HepG2 (cell line): Measurements from ENCODE around the gene BMF. TPM values are rescaled to one million over a fixed set of nuclear protein-coding genes. Genes with fewer than 3 reads are reported as not detected.

ENCODE experiments used
- GMEB2 ChIP-seq: IDR thresholded peaks from 2 replicates; pipeline ENCODE4 v1.6.1; 2016; ENCODE audit warnings: missing biosample characterization, missing genetic modification reagents, low read depth
- IKZF4 ChIP-seq: sonication (generic); formaldehyde crosslinking; IDR thresholded peaks from 2 replicates; pipeline ENCODE4 v1.5.1; 2020; ENCODE audit warnings: borderline replicate concordance, mild to moderate bottlenecking, low read depth, missing genetic modification reagents; ENCODE audit errors: not compliant biosample characterization
- IRF2 ChIP-seq: IDR thresholded peaks from 2 replicates; pipeline ENCODE4 v1.6.1; 2018; ENCODE audit warnings: missing genetic modification reagents, missing compliant biosample characterization
- MEIS1 ChIP-seq: sonication (generic); formaldehyde crosslinking; IDR thresholded peaks from 2 replicates; pipeline ENCODE4 v1.9.0; 2021; ENCODE audit warnings: mild to moderate bottlenecking, missing genetic modification reagents, moderate library complexity, borderline replicate concordance
- NFKBIZ ChIP-seq: IDR thresholded peaks from 2 replicates; pipeline ENCODE4 v1.6.1; 2018; ENCODE audit warnings: missing genetic modification reagents, missing compliant biosample characterization
- SKIL ChIP-seq: sonication (generic); formaldehyde crosslinking; IDR thresholded peaks from 2 replicates; pipeline ENCODE4 v1.8.0; 2022; ENCODE audit warnings: missing genetic modification reagents, mild to moderate bottlenecking, moderate library complexity, borderline replicate concordance
- SNAI1 ChIP-seq: sonication (generic); formaldehyde crosslinking; IDR thresholded peaks from 2 replicates; pipeline ENCODE4 v1.5.0; 2020; ENCODE audit warnings: mild to moderate bottlenecking, missing genetic modification reagents, borderline replicate concordance
- ZFX ChIP-seq: sonication (generic); formaldehyde crosslinking; IDR thresholded peaks from 2 replicates; pipeline ENCODE4 v1.4.0; 2020; ENCODE audit warnings: mild to moderate bottlenecking, low read depth, missing genetic modification reagents, moderate library complexity
- ZMYM4 ChIP-seq: sonication (generic); formaldehyde crosslinking; IDR thresholded peaks from 2 replicates; pipeline ENCODE4 v1.8.1; 2023; ENCODE audit warnings: mild to moderate bottlenecking, missing genetic modification reagents
- ZNF225 ChIP-seq: sonication (generic); formaldehyde crosslinking; IDR thresholded peaks from 2 replicates; pipeline ENCODE4 v1.4.0; 2020; ENCODE audit warnings: mild to moderate bottlenecking, missing genetic modification reagents
- ZNF740 ChIP-seq: sonication (generic); formaldehyde crosslinking; IDR thresholded peaks from 2 replicates; pipeline ENCODE4 v1.4.0; 2020; ENCODE audit warnings: missing genetic modification reagents
- ZNF800 ChIP-seq: sonication (generic); formaldehyde crosslinking; IDR thresholded peaks from 2 replicates; pipeline ENCODE4 v1.4.0; 2020; ENCODE audit warnings: missing genetic modification reagents
- ZNF850 ChIP-seq: sonication (generic); formaldehyde crosslinking; conservative IDR thresholded peaks from 2 replicates; pipeline ENCODE4 v1.9.0; 2021; ENCODE audit warnings: mild to moderate bottlenecking, missing genetic modification reagents
- ZSCAN22 ChIP-seq: sonication (generic); formaldehyde crosslinking; IDR thresholded peaks from 2 replicates; pipeline ENCODE4 v1.4.0; 2020; ENCODE audit warnings: mild to moderate bottlenecking, missing genetic modification reagents
- polyA plus RNA-seq, 8 experiments: library from polyadenylated mRNA; depleted of rRNA in 3 of 8; stranded (reverse) in 7 of 8; unstranded in 1 of 8; fragments of >200 nt; fragmentation: Illumina TruSeq in 4 of 8; extraction: Trizol in 4 of 8; gene quantifications; 2 replicates each; pipeline versions ENCODE4 v1.2.1 to v1.2.3, GENCODE V29; 2011 to 2016; ENCODE audit warnings: low read depth in 4 of 8, missing spikeins in 1 of 8, mixed read lengths in 1 of 8; ENCODE audit not compliant: insufficient read depth in 1 of 8
- total RNA-seq, 5 experiments: library from RNA; depleted of rRNA; stranded (reverse); fragments of >200 nt; fragmentation: Illumina TruSeq; extraction: Trizol; gene quantifications; 2 replicates each; pipeline ENCODE4 v1.2.3, GENCODE V29; 2016; ENCODE audit warnings: low read depth in 1 of 5
- TF ChIP-seq, protein P1 (sequence below): sonication (generic); formaldehyde crosslinking; IDR thresholded peaks from 2 replicates; pipeline ENCODE4; 2020; ENCODE audit warnings: missing genetic modification reagents, mild to moderate bottlenecking, borderline replicate concordance
- TF ChIP-seq, protein P2 (sequence below): sonication (generic); formaldehyde crosslinking; IDR thresholded peaks from 2 replicates; pipeline ENCODE4 v1.5.0; 2020; ENCODE audit warnings: mild to moderate bottlenecking, missing genetic modification reagents, moderate library complexity
- TF ChIP-seq, protein P3 (sequence below): IDR thresholded peaks from 2 replicates; pipeline ENCODE4 v1.6.1; 2016; ENCODE audit warnings: missing compliant biosample characterization, missing genetic modification reagents, borderline replicate concordance

Gene BMF
- total and polyA plus RNA-seq, 2 of the 13 experiments (the other 11 are each of a cell fraction or from before 2014, with no cell fraction given): 8.7 to 15.9 TPM

GRCh38 chr15:40115670-40116093 is 7.0 kb upstream of the BMF start (continued):
- TF ChIP-seq ZMYM4 (CRISPR knock-in tag) (no peak), ZSCAN22 (CRISPR knock-in tag) (no peak), ZNF740 (no peak), IKZF4 (CRISPR knock-in tag) (no peak), MEIS1 (CRISPR knock-in tag) (no peak), IRF2 (peak; percentile 80; the same call in 1 of the 2 replicates), ZNF225 (CRISPR knock-in tag) (no peak), NFKBIZ (CRISPR knock-in tag) (no peak), ZFX (CRISPR knock-in tag) (peak; percentile 50), GMEB2 (CRISPR knock-in tag) (no peak), ZNF800 (CRISPR knock-in tag) (no peak), SNAI1 (CRISPR knock-in tag) (no peak), SKIL (CRISPR knock-in tag) (no peak), ZNF850 (CRISPR knock-in tag) (no peak)
- TF ChIP-seq, protein P1, sequence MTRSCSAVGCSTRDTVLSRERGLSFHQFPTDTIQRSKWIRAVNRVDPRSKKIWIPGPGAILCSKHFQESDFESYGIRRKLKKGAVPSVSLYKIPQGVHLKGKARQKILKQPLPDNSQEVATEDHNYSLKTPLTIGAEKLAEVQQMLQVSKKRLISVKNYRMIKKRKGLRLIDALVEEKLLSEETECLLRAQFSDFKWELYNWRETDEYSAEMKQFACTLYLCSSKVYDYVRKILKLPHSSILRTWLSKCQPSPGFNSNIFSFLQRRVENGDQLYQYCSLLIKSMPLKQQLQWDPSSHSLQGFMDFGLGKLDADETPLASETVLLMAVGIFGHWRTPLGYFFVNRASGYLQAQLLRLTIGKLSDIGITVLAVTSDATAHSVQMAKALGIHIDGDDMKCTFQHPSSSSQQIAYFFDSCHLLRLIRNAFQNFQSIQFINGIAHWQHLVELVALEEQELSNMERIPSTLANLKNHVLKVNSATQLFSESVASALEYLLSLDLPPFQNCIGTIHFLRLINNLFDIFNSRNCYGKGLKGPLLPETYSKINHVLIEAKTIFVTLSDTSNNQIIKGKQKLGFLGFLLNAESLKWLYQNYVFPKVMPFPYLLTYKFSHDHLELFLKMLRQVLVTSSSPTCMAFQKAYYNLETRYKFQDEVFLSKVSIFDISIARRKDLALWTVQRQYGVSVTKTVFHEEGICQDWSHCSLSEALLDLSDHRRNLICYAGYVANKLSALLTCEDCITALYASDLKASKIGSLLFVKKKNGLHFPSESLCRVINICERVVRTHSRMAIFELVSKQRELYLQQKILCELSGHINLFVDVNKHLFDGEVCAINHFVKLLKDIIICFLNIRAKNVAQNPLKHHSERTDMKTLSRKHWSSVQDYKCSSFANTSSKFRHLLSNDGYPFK (CRISPR knock-in tag): peak; percentile 57; the same call in 1 of the 2 replicates
- TF ChIP-seq, protein P2, sequence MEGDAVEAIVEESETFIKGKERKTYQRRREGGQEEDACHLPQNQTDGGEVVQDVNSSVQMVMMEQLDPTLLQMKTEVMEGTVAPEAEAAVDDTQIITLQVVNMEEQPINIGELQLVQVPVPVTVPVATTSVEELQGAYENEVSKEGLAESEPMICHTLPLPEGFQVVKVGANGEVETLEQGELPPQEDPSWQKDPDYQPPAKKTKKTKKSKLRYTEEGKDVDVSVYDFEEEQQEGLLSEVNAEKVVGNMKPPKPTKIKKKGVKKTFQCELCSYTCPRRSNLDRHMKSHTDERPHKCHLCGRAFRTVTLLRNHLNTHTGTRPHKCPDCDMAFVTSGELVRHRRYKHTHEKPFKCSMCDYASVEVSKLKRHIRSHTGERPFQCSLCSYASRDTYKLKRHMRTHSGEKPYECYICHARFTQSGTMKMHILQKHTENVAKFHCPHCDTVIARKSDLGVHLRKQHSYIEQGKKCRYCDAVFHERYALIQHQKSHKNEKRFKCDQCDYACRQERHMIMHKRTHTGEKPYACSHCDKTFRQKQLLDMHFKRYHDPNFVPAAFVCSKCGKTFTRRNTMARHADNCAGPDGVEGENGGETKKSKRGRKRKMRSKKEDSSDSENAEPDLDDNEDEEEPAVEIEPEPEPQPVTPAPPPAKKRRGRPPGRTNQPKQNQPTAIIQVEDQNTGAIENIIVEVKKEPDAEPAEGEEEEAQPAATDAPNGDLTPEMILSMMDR (CRISPR knock-in tag): peak; percentile 16; the same call in 1 of the 2 replicates
- TF ChIP-seq, protein P3, sequence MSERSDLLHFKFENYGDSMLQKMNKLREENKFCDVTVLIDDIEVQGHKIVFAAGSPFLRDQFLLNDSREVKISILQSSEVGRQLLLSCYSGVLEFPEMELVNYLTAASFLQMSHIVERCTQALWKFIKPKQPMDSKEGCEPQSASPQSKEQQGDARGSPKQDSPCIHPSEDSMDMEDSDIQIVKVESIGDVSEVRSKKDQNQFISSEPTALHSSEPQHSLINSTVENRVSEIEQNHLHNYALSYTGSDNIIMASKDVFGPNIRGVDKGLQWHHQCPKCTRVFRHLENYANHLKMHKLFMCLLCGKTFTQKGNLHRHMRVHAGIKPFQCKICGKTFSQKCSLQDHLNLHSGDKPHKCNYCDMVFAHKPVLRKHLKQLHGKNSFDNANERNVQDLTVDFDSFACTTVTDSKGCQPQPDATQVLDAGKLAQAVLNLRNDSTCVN (CRISPR knock-in tag): no peak
